Measurements from ENCODE around the gene CASP14. TPM values are rescaled to one million over a fixed set of nuclear protein-coding genes. Genes with fewer than 3 reads are reported as not detected.

The CASP14 gene
- total and polyA plus RNA-seq, 2 experiments from 2014 or later = not detected

DNA sequence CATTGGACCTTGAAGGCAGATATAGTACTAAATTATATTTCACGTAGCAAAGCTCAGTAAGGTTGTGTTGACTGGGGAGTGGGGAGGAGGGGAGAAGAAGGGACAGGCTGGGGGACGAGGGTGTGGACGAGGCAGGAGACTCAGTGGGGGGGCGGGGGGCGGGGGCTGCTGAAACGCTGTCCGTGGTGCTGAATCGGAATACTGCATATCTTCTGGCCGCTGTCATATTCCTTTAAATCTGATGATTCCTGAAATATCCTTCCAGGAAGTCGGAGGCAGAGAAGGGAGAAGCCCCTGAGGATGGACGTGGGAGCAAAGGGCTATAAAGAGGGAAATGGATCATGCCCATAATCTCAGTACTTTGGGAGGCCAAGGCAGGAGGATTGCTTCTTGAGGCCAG lies 34.7 kb upstream of the CASP14 start:
- Histone ChIP-seq H3K4me2 (no peak overlapping the region), H3K36me3 (ENCODE audit: insufficient read depth) (no peaks in the 10 kb centered on the region), H3K4me3 (no peak overlapping the region), H3K79me2 (replicated peaks; ENCODE audit: insufficient read depth) (no peaks in the 10 kb centered on the region), H3K27ac (ENCODE audit: low read depth) (no peak overlapping the region), H3K9me2 (ENCODE audit: insufficient read depth) (no peaks in the 10 kb centered on the region), H3F3A (replicated peaks; ENCODE audit: low read depth) (no peaks in the 10 kb centered on the region), H4K20me1 (replicated peaks; ENCODE audit: insufficient read depth) (peaks cover 6% of the 10 kb centered on the region), H3K4me1 (ENCODE audit: insufficient read depth) (no peaks in the 10 kb centered on the region), H3K27me3 (ENCODE audit: insufficient read depth) (peaks cover 46% of the 10 kb centered on the region), H2AFZ (no peak overlapping the region)
- Mint-ChIP-seq H3K4me1 (peaks cover 4% of the 10 kb centered on the region; the same call in 2 of the 3 replicates), H3K9me3 (no peaks in the 10 kb centered on the region; the same call in 2 of the 3 replicates), H3K27ac (no peak overlapping the region), H3K27me3 (ENCODE audit: insufficient read depth, low read depth, poor library complexity) (peaks cover 42% of the 10 kb centered on the region), H3K36me3 (ENCODE audit: low read depth) (no peaks in the 10 kb centered on the region), H3K4me3 (no peak overlapping the region)
- TF ChIP-seq, protein P1, sequence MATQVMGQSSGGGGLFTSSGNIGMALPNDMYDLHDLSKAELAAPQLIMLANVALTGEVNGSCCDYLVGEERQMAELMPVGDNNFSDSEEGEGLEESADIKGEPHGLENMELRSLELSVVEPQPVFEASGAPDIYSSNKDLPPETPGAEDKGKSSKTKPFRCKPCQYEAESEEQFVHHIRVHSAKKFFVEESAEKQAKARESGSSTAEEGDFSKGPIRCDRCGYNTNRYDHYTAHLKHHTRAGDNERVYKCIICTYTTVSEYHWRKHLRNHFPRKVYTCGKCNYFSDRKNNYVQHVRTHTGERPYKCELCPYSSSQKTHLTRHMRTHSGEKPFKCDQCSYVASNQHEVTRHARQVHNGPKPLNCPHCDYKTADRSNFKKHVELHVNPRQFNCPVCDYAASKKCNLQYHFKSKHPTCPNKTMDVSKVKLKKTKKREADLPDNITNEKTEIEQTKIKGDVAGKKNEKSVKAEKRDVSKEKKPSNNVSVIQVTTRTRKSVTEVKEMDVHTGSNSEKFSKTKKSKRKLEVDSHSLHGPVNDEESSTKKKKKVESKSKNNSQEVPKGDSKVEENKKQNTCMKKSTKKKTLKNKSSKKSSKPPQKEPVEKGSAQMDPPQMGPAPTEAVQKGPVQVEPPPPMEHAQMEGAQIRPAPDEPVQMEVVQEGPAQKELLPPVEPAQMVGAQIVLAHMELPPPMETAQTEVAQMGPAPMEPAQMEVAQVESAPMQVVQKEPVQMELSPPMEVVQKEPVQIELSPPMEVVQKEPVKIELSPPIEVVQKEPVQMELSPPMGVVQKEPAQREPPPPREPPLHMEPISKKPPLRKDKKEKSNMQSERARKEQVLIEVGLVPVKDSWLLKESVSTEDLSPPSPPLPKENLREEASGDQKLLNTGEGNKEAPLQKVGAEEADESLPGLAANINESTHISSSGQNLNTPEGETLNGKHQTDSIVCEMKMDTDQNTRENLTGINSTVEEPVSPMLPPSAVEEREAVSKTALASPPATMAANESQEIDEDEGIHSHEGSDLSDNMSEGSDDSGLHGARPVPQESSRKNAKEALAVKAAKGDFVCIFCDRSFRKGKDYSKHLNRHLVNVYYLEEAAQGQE (IDR thresholded peaks at IDR 0.05; ENCODE audit: unreplicated experiment) = peak; percentile 73
- TF ChIP-seq ZNF331 (CRISPR knock-in tag; IDR thresholded peaks at IDR 0.05; ENCODE audit: low read depth) = no peak
- DNase-seq (ENCODE audit: low spot score) (peak; percentile 39), ATAC-seq (no peak)

DNA sequence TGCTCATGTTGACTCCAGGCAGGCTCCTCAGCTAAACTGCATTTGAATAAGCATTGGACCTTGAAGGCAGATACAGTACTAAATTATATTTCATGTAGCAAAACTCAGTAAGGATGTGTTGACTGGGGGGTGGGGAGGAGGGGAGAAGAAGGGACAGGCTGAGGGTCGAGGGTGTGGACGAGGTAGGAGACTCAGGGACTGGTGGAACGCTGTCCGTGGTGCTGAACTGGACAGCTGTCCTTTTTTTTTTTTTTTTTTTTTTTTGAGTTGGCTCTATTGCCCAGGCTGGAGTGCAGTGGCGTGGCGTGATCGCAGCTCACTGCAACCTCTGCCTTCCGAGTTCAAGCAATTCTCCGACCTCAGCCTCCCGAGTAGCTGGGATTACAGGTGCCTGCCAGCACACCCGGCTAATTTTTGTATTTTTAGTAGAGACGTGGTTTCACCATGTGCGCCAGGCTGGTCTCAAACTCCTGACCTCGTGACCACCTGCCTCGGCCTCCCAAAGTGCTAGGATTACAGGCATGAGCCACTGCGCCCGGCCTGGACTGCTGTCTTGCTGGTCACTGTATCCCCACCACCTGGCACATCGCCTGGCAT lies 33.2 kb upstream of the CASP14 start:
- peaks cover 35% of the 10 kb centered on the region for H3K27me3 Mint-ChIP-seq (ENCODE audit: insufficient read depth, low read depth, poor library complexity)
- H3K9me3 Mint-ChIP-seq = no peaks in the 10 kb centered on the region; the same call in 2 of the 3 replicates
- Histone ChIP-seq H2AFZ (no peak overlapping the region), H3K79me2 (replicated peaks; ENCODE audit: insufficient read depth) (no peaks in the 10 kb centered on the region), H3K4me2 (no peak overlapping the region), H3K4me3 (no peak overlapping the region), H3K36me3 (ENCODE audit: insufficient read depth) (no peaks in the 10 kb centered on the region), H4K20me1 (replicated peaks; ENCODE audit: insufficient read depth) (peaks cover 6% of the 10 kb centered on the region), H3F3A (replicated peaks; ENCODE audit: low read depth) (no peaks in the 10 kb centered on the region), H3K27ac (ENCODE audit: low read depth) (no peak overlapping the region), H3K9me2 (ENCODE audit: insufficient read depth) (no peaks in the 10 kb centered on the region), H3K27me3 (ENCODE audit: insufficient read depth) (peaks cover 34% of the 10 kb centered on the region), H3K4me1 (ENCODE audit: insufficient read depth) (no peaks in the 10 kb centered on the region)
- TF ChIP-seq, protein P2, sequence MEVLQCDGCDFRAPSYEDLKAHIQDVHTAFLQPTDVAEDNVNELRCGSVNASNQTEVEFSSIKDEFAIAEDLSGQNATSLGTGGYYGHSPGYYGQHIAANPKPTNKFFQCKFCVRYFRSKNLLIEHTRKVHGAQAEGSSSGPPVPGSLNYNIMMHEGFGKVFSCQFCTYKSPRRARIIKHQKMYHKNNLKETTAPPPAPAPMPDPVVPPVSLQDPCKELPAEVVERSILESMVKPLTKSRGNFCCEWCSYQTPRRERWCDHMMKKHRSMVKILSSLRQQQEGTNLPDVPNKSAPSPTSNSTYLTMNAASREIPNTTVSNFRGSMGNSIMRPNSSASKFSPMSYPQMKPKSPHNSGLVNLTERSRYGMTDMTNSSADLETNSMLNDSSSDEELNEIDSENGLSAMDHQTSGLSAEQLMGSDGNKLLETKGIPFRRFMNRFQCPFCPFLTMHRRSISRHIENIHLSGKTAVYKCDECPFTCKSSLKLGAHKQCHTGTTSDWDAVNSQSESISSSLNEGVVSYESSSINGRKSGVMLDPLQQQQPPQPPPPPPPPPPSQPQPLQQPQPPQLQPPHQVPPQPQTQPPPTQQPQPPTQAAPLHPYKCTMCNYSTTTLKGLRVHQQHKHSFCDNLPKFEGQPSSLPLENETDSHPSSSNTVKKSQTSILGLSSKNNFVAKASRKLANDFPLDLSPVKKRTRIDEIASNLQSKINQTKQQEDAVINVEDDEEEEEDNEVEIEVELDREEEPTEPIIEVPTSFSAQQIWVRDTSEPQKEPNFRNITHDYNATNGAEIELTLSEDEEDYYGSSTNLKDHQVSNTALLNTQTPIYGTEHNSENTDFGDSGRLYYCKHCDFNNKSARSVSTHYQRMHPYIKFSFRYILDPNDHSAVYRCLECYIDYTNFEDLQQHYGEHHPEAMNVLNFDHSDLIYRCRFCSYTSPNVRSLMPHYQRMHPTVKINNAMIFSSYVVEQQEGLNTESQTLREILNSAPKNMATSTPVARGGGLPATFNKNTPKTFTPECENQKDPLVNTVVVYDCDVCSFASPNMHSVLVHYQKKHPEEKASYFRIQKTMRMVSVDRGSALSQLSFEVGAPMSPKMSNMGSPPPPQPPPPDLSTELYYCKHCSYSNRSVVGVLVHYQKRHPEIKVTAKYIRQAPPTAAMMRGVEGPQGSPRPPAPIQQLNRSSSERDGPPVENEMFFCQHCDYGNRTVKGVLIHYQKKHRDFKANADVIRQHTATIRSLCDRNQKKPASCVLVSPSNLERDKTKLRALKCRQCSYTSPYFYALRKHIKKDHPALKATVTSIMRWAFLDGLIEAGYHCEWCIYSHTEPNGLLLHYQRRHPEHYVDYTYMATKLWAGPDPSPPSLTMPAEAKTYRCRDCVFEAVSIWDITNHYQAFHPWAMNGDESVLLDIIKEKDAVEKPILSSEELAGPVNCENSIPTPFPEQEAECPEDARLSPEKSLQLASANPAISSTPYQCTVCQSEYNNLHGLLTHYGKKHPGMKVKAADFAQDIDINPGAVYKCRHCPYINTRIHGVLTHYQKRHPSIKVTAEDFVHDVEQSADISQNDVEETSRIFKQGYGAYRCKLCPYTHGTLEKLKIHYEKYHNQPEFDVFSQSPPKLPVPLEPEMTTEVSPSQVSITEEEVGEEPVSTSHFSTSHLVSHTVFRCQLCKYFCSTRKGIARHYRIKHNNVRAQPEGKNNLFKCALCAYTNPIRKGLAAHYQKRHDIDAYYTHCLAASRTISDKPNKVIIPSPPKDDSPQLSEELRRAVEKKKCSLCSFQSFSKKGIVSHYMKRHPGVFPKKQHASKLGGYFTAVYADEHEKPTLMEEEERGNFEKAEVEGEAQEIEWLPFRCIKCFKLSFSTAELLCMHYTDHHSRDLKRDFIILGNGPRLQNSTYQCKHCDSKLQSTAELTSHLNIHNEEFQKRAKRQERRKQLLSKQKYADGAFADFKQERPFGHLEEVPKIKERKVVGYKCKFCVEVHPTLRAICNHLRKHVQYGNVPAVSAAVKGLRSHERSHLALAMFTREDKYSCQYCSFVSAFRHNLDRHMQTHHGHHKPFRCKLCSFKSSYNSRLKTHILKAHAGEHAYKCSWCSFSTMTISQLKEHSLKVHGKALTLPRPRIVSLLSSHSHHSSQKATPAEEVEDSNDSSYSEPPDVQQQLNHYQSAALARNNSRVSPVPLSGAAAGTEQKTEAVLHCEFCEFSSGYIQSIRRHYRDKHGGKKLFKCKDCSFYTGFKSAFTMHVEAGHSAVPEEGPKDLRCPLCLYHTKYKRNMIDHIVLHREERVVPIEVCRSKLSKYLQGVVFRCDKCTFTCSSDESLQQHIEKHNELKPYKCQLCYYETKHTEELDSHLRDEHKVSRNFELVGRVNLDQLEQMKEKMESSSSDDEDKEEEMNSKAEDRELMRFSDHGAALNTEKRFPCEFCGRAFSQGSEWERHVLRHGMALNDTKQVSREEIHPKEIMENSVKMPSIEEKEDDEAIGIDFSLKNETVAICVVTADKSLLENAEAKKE (CRISPR knock-in tag; IDR thresholded peaks at IDR 0.05) = no peak
- TF ChIP-seq, protein P1 (IDR thresholded peaks at IDR 0.05; ENCODE audit: unreplicated experiment) = peak; percentile 79
- DNase-seq (ENCODE audit: low spot score) (peak; percentile 74), ATAC-seq (peak; percentile 32; the same call in 2 of the 3 replicates)
- H3K4me3 Mint-ChIP-seq = no peak overlapping the region
- H3K27ac Mint-ChIP-seq = no peak overlapping the region
- H3K4me1 Mint-ChIP-seq = no peaks in the 10 kb centered on the region
- no peaks in the 10 kb centered on the region for H3K36me3 Mint-ChIP-seq (ENCODE audit: low read depth)
